Measurements from ENCODE around the gene USP15.

USP15 gene

GRCh38 chr12:62261876-62262517 is 1.8 kb downstream of the USP15 start:
- DNase-seq: no peak
- Mint-ChIP-seq H3K9me3 (no peaks in the 10 kb centered on the region), H3K36me3 (ENCODE audit: insufficient read depth) (peaks cover 24% of the 10 kb centered on the region), H3K4me1 (ENCODE audit: low read depth in 2 of 2) (peaks cover 28 to 45% of the 10 kb centered on the region in 2 donors), H3K27ac (peak overlapping the region in 1 of 2 donors; percentile 46), H3K4me3 (peak overlapping the region; percentile 94 to 95), H3K27me3 (no peaks in the 10 kb centered on the region)
- ATAC-seq (replicated peaks): no peak

- Mint-ChIP-seq H3K27me3 (no peaks in the 10 kb centered on the region), H3K9me3 (no peaks in the 10 kb centered on the region), H3K4me3 (peak overlapping the region; percentile 94 to 95), H3K4me1 (ENCODE audit: low read depth in 2 of 2) (peaks cover 34 to 54% of the 10 kb centered on the region in 2 donors), H3K27ac (peak overlapping the region; percentile 82 to 83), H3K36me3 (ENCODE audit: insufficient read depth) (peaks cover 24% of the 10 kb centered on the region)
- DNase-seq (no peak), ATAC-seq (replicated peaks) (no peak)
These were observed 3.0 kb downstream of the USP15 start for GRCh38 chr12:62263232-62263631.

GRCh38 chr12:62263966-62264365 is 3.8 kb downstream of the USP15 start:
- H3K27me3 Mint-ChIP-seq: no peaks in the 10 kb centered on the region
- peaks cover 36 to 61% of the 10 kb centered on the region in 2 donors for H3K4me1 Mint-ChIP-seq (ENCODE audit: low read depth in 2 of 2)
- peak overlapping the region; percentile 94 to 95 for H3K4me3 Mint-ChIP-seq
- H3K9me3 Mint-ChIP-seq: no peaks in the 10 kb centered on the region
- ATAC-seq (replicated peaks): no peak
- H3K27ac Mint-ChIP-seq: peak overlapping the region; percentile 82 to 83
- H3K36me3 Mint-ChIP-seq (ENCODE audit: insufficient read depth): peaks cover 24% of the 10 kb centered on the region
- DNase-seq: no peak

DNA sequence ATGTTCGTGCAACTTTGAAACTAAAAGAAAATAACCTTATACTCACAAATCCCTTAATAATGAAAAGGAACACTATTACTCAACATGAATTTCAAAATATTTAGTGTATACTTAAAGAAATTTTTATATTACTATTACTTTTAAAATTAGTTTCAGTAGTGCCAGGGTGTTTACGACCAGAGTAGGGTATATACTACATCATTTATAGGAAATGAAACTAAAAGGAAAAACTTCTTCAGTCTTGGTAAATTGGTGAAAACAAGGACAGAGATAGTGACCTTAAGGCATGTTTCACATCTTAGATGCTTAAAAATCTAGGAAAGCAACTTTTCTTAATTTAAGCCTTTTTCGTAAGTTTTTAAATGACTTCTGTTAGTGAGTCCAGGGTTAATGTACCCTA is 4.5 kb downstream of the USP15 start:
- Mint-ChIP-seq H3K27me3 (no peaks in the 10 kb centered on the region), H3K27ac (peak overlapping the region; percentile 82 to 83), H3K9me3 (no peaks in the 10 kb centered on the region), H3K36me3 (ENCODE audit: insufficient read depth) (peaks cover 19% of the 10 kb centered on the region), H3K4me1 (ENCODE audit: low read depth in 2 of 2) (peaks cover 31 to 62% of the 10 kb centered on the region in 2 donors), H3K4me3 (peak overlapping the region; percentile 94 to 95)
- ATAC-seq (replicated peaks): no peak
- no peak for DNase-seq

- no peak for DNase-seq
- peak overlapping the region; percentile 18 to 83 for H3K27ac Mint-ChIP-seq
- peaks cover 34 to 69% of the 10 kb centered on the region in 2 donors for H3K4me1 Mint-ChIP-seq (ENCODE audit: low read depth in 2 of 2)
- peak overlapping the region; percentile 70 to 95 for H3K4me3 Mint-ChIP-seq
- peaks cover 11% of the 10 kb centered on the region for H3K36me3 Mint-ChIP-seq (ENCODE audit: insufficient read depth)
- no peaks in the 10 kb centered on the region for H3K9me3 Mint-ChIP-seq
- no peak for ATAC-seq (replicated peaks)
- no peaks in the 10 kb centered on the region for H3K27me3 Mint-ChIP-seq
These were observed 5.3 kb downstream of the USP15 start for GRCh38 chr12:62265511-62265910.

GRCh38 chr12:62267026-62267425 is 6.8 kb downstream of the USP15 start:
- ATAC-seq (replicated peaks) (no peak), DNase-seq (no peak)
- H3K4me3 Mint-ChIP-seq: peak overlapping the region in 1 of 2 donors; percentile 18
- peaks cover 5% of the 10 kb centered on the region for H3K36me3 Mint-ChIP-seq (ENCODE audit: insufficient read depth)
- no peaks in the 10 kb centered on the region for H3K9me3 Mint-ChIP-seq
- peak overlapping the region; percentile 6 to 57 for H3K27ac Mint-ChIP-seq
- no peaks in the 10 kb centered on the region for H3K27me3 Mint-ChIP-seq
- peaks cover 39 to 73% of the 10 kb centered on the region in 2 donors for H3K4me1 Mint-ChIP-seq (ENCODE audit: low read depth in 2 of 2)

DNA sequence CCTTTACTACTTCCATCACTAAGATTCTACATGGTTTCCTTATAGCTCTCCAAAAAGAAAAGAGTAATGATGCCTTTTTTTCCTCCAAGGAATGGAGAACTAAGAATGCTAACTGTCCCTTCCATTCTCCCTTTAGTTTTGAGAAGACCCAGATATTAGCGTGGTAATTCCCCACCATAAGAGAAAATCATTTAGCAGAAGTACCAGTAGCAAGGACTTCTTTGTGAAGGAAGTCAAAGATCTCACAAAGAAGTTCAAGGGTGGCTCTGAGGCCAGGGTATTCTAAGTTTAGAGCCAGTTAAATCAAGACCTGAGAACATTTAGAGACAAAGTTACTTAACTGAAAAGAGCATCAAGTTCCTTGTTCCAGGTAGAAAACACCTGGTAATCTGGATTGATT is 7.3 kb downstream of the USP15 start:
- Mint-ChIP-seq H3K27me3 (no peaks in the 10 kb centered on the region), H3K36me3 (ENCODE audit: insufficient read depth) (peaks cover 5% of the 10 kb centered on the region), H3K27ac (peak overlapping the region; percentile 6 to 57), H3K4me3 (peak overlapping the region in 1 of 2 donors; percentile 18), H3K4me1 (ENCODE audit: low read depth in 2 of 2) (peaks cover 41 to 78% of the 10 kb centered on the region in 2 donors), H3K9me3 (no peaks in the 10 kb centered on the region)
- DNase-seq (no peak), ATAC-seq (replicated peaks) (no peak)

GRCh38 chr12:62268956-62269355 is 8.8 kb downstream of the USP15 start:
- ATAC-seq (replicated peaks): no peak
- H3K36me3 Mint-ChIP-seq (ENCODE audit: insufficient read depth): peaks cover 5% of the 10 kb centered on the region
- H3K9me3 Mint-ChIP-seq: no peaks in the 10 kb centered on the region
- peak overlapping the region; percentile 1 to 59 for H3K4me3 Mint-ChIP-seq
- peaks cover 43 to 78% of the 10 kb centered on the region in 2 donors for H3K4me1 Mint-ChIP-seq (ENCODE audit: low read depth in 2 of 2)
- H3K27ac Mint-ChIP-seq: peak overlapping the region in 1 of 2 donors; percentile 83
- H3K27me3 Mint-ChIP-seq: no peaks in the 10 kb centered on the region
- DNase-seq: no peak

- DNase-seq (no peak), ATAC-seq (replicated peaks) (no peak)
- Mint-ChIP-seq H3K27ac (no peak overlapping the region), H3K27me3 (no peaks in the 10 kb centered on the region), H3K4me3 (peak overlapping the region in 1 of 2 donors; percentile 60), H3K9me3 (no peaks in the 10 kb centered on the region), H3K4me1 (ENCODE audit: low read depth in 2 of 2) (peaks cover 43 to 79% of the 10 kb centered on the region in 2 donors), H3K36me3 (ENCODE audit: insufficient read depth) (no peaks in the 10 kb centered on the region)
These were observed 9.4 kb downstream of the USP15 start for GRCh38 chr12:62269464-62270228.

DNA sequence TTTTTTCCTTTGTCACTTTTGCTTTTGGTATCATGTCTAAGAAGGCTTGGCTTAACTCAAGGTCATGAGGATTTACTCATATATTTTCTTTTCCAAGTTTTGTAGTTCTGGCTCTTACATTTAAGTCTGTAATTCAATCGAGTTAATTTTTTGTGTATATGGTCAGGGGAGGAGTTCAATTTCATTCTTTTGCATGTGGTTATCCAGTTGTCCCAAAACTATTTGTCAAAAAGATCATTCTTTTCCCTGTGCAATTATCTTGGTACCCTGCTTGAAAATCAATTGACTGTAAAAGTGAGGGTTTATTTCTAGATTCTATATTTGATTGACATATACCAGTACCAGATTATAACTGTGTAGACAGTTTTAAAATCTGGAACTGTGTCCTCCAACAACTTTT is 10.2 kb downstream of the USP15 start:
- DNase-seq: no peak
- H3K4me1 Mint-ChIP-seq (ENCODE audit: low read depth in 2 of 2): peaks cover 44 to 80% of the 10 kb centered on the region in 2 donors
- peaks cover 3% of the 10 kb centered on the region for H3K36me3 Mint-ChIP-seq (ENCODE audit: insufficient read depth)
- peak overlapping the region in 1 of 2 donors; percentile 60 for H3K4me3 Mint-ChIP-seq
- no peaks in the 10 kb centered on the region for H3K9me3 Mint-ChIP-seq
- no peaks in the 10 kb centered on the region for H3K27me3 Mint-ChIP-seq
- ATAC-seq (replicated peaks): no peak
- no peak overlapping the region for H3K27ac Mint-ChIP-seq

GRCh38 chr12:62270872-62271271 is 10.7 kb downstream of the USP15 start:
- ATAC-seq (replicated peaks) (no peak), DNase-seq (no peak)
- H3K36me3 Mint-ChIP-seq (ENCODE audit: insufficient read depth): peaks cover 3% of the 10 kb centered on the region
- H3K27ac Mint-ChIP-seq: no peak overlapping the region
- H3K9me3 Mint-ChIP-seq: no peaks in the 10 kb centered on the region
- no peaks in the 10 kb centered on the region for H3K27me3 Mint-ChIP-seq
- H3K4me3 Mint-ChIP-seq: peak overlapping the region; percentile 4 to 60
- H3K4me1 Mint-ChIP-seq (ENCODE audit: low read depth in 2 of 2): peaks cover 45 to 81% of the 10 kb centered on the region in 2 donors

DNA sequence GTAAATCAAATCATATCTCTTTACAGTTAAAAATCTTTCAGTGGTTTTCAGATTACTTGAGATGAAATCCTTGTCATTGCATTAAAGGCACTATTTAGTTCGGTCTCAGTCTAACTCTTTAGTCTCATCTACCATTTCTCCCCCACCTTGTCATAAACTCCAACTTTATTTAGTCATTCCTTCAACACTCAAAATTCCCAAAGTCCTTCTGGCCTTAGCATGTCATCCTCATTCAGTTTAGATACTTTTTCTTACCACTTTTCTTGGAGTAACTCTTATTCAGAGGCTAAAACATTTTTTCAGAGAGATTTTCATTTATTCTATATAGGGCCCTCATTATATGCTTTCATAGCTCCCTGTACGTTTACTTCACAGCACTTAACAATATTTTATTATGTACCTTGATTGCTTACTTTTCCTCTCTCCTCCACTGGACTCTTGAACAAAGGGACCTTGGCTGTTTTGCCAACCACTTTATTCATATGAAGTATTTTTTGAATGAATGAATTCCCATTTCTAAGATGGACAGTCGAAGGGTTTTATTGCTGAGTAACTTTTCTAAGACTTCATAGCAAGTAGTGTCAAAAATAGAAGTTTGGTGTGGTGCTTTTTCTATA is 12.8 kb downstream of the USP15 start:
- Mint-ChIP-seq H3K36me3 (ENCODE audit: insufficient read depth) (peaks cover 6% of the 10 kb centered on the region), H3K4me3 (peak overlapping the region; percentile 13 to 44), H3K27me3 (no peaks in the 10 kb centered on the region), H3K9me3 (no peaks in the 10 kb centered on the region), H3K27ac (peak overlapping the region; percentile 5 to 19), H3K4me1 (ENCODE audit: low read depth in 2 of 2) (peaks cover 36 to 68% of the 10 kb centered on the region in 2 donors)
- DNase-seq (no peak), ATAC-seq (replicated peaks) (no peak)

DNA sequence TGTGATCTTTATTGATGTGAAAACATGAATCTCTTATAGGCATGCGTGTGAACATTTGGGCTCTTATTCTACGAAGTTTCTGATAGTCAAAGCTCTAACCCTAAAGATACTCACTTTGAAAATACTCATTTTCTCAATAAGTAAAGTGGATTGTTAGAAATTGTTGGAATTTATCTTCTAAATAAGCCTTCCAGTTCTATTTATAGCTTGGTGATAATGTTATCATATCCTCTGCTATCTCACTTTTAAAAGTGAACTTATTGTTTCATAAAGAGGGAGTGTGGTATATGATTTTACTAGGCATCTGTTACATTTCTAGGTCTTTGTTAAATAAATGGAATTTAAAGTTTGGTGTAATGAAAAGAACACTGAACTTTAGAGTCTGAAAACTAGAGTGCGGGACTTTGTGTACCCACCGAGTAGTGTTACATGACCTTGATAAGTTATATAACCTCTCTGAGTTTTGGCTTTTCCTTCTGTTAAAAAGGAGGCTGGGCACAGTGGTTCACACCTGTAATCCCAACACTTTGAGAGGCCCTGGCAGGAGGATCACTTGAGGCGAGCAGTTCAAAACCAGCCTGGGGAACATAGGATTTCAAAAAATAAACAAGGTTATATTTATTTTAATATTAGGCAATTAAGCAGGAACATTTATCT is 13.6 kb downstream of the USP15 start:
- H3K27ac Mint-ChIP-seq: peak overlapping the region in 1 of 2 donors; percentile 19
- H3K9me3 Mint-ChIP-seq: no peaks in the 10 kb centered on the region
- peaks cover 33 to 63% of the 10 kb centered on the region in 2 donors for H3K4me1 Mint-ChIP-seq (ENCODE audit: low read depth in 2 of 2)
- ATAC-seq (replicated peaks) (no peak), DNase-seq (no peak)
- peaks cover 6% of the 10 kb centered on the region for H3K36me3 Mint-ChIP-seq (ENCODE audit: insufficient read depth)
- H3K4me3 Mint-ChIP-seq: peak overlapping the region in 1 of 2 donors; percentile 44
- no peaks in the 10 kb centered on the region for H3K27me3 Mint-ChIP-seq
